Regular cardiac myocyte (primary cell): ENCODE results near the gene CDHR4. TPM values are rescaled to one million over a fixed set of nuclear protein-coding genes. Genes with fewer than 3 reads are reported as not detected.

Experiments
- total RNA-seq: library from RNA; depleted of rRNA; stranded (reverse); fragments of >200 nt; gene quantifications from 2 replicates; pipeline ENCODE4 v1.2.3, GENCODE V29; 2014

The CDHR4 gene
- not detected in 2 replicates for total RNA-seq

GRCh38 chr3:49799761-49800160 lies at the start of gene CDHR4:
Gene CDHR4, minus strand, starts transcription at chr3:49799873. Its CDS starts 61 bp downstream, at chr3:49799812.

GRCh38 chr3:49813497-49814174 lies 14.0 kb upstream of the CDHR4 start, which contains the start of gene UBA7:
Gene UBA7, minus strand, starts transcription at chr3:49813953. Its CDS starts 166 bp downstream, at chr3:49813787.

GRCh38 chr3:49802719-49803464 lies 3.2 kb upstream of the CDHR4 start, which contains the start of gene INKA1:
Gene INKA1, plus strand, starts transcription at chr3:49803261. Its CDS starts 132 bp downstream, at chr3:49803393.

GRCh38 chr3:49786357-49787181 lies 13.1 kb downstream of the CDHR4 start, which contains the start of gene IP6K1:
Gene IP6K1, minus strand, starts transcription at chr3:49786542. Its CDS starts 38,502 bp downstream, at chr3:49748040.

Other genes with a start within 250 kb of the CDHR4 start
- gene BSN, start 245.4 kb downstream of the CDHR4 start, total RNA-seq, result under 0.01 TPM in 2 replicates
- gene APEH, start 125.5 kb downstream of the CDHR4 start, total RNA-seq, result 127 and 160 TPM in 2 replicates
- gene MST1, start 110.4 kb downstream of the CDHR4 start, total RNA-seq, result 1.5 and 6.5 TPM in 2 replicates
- gene RNF123, start 110.3 kb downstream of the CDHR4 start, total RNA-seq, result 21.3 and 22.3 TPM in 2 replicates
- 0.28 TPM in 1 of 2 replicates, not detected in the other for gene AMIGO3, start 80.2 kb downstream of the CDHR4 start, total RNA-seq
- gene GMPPB, start 75.9 kb downstream of the CDHR4 start, total RNA-seq, result 28.5 and 70.7 TPM in 2 replicates
- gene IP6K1, start 13.3 kb downstream of the CDHR4 start, total RNA-seq, result 27.6 and 39.5 TPM in 2 replicates
- 4.6 and 5.4 TPM in 2 replicates for gene INKA1, start 3.4 kb upstream of the CDHR4 start, total RNA-seq
- 24.7 and 55.2 TPM in 2 replicates for gene UBA7, start 14.1 kb upstream of the CDHR4 start, total RNA-seq
- 1.4 and 9.0 TPM in 2 replicates for gene TRAIP, start 56.7 kb upstream of the CDHR4 start, total RNA-seq
- gene CAMKV, start 70.0 kb upstream of the CDHR4 start, total RNA-seq, result under 0.01 TPM in 1 of 2 replicates, not detected in the other
- gene MST1R, start 104.0 kb upstream of the CDHR4 start, total RNA-seq, result 0.85 and 0.96 TPM in 2 replicates
- 12.7 and 19.2 TPM in 2 replicates for gene MON1A, start 129.9 kb upstream of the CDHR4 start, total RNA-seq
- 36.8 and 52.1 TPM in 2 replicates for gene RBM6, start 140.3 kb upstream of the CDHR4 start, total RNA-seq